ENCODE measurements around the gene PWP1.

Gene PWP1

DNA sequence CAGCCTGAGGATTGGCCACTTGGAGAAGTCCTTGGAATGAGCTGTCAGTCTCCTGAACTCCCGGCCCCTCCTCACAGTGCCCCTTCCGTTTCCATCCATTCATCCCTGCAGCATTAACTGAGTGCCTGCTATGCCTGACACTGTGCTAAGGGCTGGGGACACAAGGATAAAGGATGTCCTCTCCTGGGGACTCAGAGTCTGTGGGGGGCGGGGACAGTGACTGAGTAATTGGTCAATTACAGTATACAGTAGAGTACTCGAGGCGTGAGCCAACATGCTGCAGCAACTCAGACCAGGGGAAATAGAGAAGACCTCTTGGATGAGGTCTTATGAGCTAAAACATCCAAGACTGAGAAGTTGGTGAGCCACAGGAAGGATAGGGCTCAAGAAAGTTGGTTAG lies 43.4 kb upstream of the PWP1 start:
- no peak for TF ChIP-seq ZFP3 (CRISPR knock-in tag; IDR thresholded peaks at IDR 0.05)
- TF ChIP-seq SNAI2 (CRISPR knock-in tag; IDR thresholded peaks at IDR 0.05): no peak
- no peak for TF ChIP-seq ZFP30 (CRISPR knock-in tag; IDR thresholded peaks at IDR 0.05)
- no peak for TF ChIP-seq CSRNP3 (CRISPR knock-in tag; IDR thresholded peaks at IDR 0.05)
- no peak for TF ChIP-seq ISL1 (CRISPR knock-in tag; IDR thresholded peaks at IDR 0.05)
- TF ChIP-seq CSDC2 (CRISPR knock-in tag; IDR thresholded peaks at IDR 0.05): no peak
- TF ChIP-seq ESRRG (CRISPR knock-in tag; IDR thresholded peaks at IDR 0.05): no peak
- no peak for TF ChIP-seq ZNF565 (CRISPR knock-in tag; conservative IDR thresholded peaks at IDR 0.05; ENCODE audit: low read depth)
- TF ChIP-seq, protein P1, sequence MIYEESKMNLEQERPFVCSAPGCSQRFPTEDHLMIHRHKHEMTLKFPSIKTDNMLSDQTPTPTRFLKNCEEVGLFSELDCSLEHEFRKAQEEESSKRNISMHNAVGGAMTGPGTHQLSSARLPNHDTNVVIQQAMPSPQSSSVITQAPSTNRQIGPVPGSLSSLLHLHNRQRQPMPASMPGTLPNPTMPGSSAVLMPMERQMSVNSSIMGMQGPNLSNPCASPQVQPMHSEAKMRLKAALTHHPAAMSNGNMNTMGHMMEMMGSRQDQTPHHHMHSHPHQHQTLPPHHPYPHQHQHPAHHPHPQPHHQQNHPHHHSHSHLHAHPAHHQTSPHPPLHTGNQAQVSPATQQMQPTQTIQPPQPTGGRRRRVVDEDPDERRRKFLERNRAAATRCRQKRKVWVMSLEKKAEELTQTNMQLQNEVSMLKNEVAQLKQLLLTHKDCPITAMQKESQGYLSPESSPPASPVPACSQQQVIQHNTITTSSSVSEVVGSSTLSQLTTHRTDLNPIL (CRISPR knock-in tag; IDR thresholded peaks at IDR 0.05; ENCODE audit: low read depth): no peak
- TF ChIP-seq TOX (CRISPR knock-in tag; IDR thresholded peaks at IDR 0.05; ENCODE audit: borderline replicate concordance): no peak
- no peak for TF ChIP-seq ZNF8 (CRISPR knock-in tag; IDR thresholded peaks at IDR 0.05)
- no peak for TF ChIP-seq GLIS3 (CRISPR knock-in tag; IDR thresholded peaks at IDR 0.05)
- TF ChIP-seq, protein P2, sequence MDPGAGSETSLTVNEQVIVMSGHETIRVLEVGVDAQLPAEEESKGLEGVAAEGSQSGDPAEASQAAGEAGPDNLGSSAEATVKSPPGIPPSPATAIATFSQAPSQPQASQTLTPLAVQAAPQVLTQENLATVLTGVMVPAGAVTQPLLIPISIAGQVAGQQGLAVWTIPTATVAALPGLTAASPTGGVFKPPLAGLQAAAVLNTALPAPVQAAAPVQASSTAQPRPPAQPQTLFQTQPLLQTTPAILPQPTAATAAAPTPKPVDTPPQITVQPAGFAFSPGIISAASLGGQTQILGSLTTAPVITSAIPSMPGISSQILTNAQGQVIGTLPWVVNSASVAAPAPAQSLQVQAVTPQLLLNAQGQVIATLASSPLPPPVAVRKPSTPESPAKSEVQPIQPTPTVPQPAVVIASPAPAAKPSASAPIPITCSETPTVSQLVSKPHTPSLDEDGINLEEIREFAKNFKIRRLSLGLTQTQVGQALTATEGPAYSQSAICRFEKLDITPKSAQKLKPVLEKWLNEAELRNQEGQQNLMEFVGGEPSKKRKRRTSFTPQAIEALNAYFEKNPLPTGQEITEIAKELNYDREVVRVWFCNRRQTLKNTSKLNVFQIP (CRISPR knock-in tag; IDR thresholded peaks at IDR 0.05; ENCODE audit: borderline replicate concordance, low read depth): no peak
- TF ChIP-seq TCF4 (CRISPR knock-in tag; IDR thresholded peaks at IDR 0.05; ENCODE audit: borderline replicate concordance): no peak
- TF ChIP-seq ZNF70 (CRISPR knock-in tag; IDR thresholded peaks at IDR 0.05): no peak
- no peak for TF ChIP-seq BACH2 (CRISPR knock-in tag; IDR thresholded peaks at IDR 0.05; ENCODE audit: borderline replicate concordance)
- no peak for TF ChIP-seq TSHZ2 (CRISPR knock-in tag; IDR thresholded peaks at IDR 0.05)
- no peak for TF ChIP-seq OSR1 (CRISPR knock-in tag; IDR thresholded peaks at IDR 0.05)
- no peak for TF ChIP-seq ARNTL (CRISPR knock-in tag; IDR thresholded peaks at IDR 0.05; ENCODE audit: borderline replicate concordance, low read depth)
- no peak for TF ChIP-seq ZC3H10 (CRISPR knock-in tag; IDR thresholded peaks at IDR 0.05)
- ATAC-seq: no peak

DNA sequence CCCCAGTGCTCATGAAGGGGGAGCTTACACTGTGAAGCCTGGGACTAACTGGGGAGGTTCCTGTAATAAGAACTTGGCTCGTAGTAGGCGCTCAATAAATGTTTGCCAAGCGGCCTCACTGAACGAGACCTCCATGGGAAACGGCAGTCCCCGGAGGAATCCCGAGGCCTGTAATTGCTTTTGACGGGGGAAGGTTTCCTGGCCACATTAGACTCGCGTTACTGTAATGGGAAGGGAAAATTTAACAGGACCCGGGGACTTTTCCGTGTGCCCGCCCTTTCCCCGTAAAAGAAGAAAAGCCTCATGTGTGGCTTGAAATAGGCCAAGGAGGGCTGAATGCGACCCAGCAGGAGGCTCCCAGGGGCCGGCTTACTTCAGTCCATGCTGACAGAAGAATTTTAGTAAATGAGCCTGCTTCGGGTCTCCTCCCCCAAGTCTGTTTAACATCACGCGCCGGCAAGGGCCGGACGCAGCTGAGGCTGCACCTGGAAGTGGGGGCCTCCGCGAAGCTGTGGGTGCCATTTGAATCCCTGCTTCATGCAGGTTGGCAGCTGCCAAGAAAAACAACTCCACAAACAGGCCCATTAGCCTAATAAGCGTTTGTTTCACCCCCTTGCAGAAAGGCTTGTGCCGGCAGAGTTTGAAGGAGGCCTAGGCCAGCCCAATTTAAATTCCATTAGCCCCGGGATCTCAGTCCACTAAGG lies 39.8 kb upstream of the PWP1 start:
- TF ChIP-seq PPARA (CRISPR knock-in tag; IDR thresholded peaks at IDR 0.05; ENCODE audit: borderline replicate concordance) (no peak), TCF4 (CRISPR knock-in tag; IDR thresholded peaks at IDR 0.05; ENCODE audit: borderline replicate concordance) (peak; percentile 52; the same call in 1 of the 2 replicates), ZNF8 (CRISPR knock-in tag; IDR thresholded peaks at IDR 0.05) (no peak), SNAI2 (CRISPR knock-in tag; IDR thresholded peaks at IDR 0.05) (no peak), ZC3H10 (CRISPR knock-in tag; IDR thresholded peaks at IDR 0.05) (no peak), ARNTL (CRISPR knock-in tag; IDR thresholded peaks at IDR 0.05; ENCODE audit: borderline replicate concordance, low read depth) (no peak)
- no peak for ATAC-seq

DNA sequence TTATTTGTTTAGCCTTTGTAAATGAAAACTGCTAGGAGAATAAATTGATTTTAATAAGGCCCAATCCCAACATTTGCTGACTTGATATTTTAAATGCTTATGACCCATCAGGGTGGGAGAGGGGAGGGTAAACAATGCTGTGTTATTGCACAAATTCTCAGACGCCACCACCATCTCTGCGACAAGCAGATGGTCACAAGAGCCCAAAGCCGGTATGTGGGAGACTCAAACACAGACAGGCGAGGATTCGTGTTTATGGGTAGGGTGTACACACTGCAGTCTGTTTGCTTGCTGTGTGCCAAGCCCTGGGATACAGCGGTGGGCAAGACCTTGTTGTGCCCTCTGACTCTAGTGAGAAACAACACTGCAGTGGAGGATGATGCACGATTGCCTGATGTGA lies 39.2 kb upstream of the PWP1 start:
- TF ChIP-seq RARB (CRISPR knock-in tag; IDR thresholded peaks at IDR 0.05) (no peak), ISL1 (CRISPR knock-in tag; IDR thresholded peaks at IDR 0.05) (no peak), CSDC2 (CRISPR knock-in tag; IDR thresholded peaks at IDR 0.05) (no peak), SNAI2 (CRISPR knock-in tag; IDR thresholded peaks at IDR 0.05) (no peak), ZC3H10 (CRISPR knock-in tag; IDR thresholded peaks at IDR 0.05) (no peak), PPARA (CRISPR knock-in tag; IDR thresholded peaks at IDR 0.05; ENCODE audit: borderline replicate concordance) (no peak), TSHZ2 (CRISPR knock-in tag; IDR thresholded peaks at IDR 0.05) (no peak)
- no peak for ATAC-seq
